Thymus (tissue), 14 donors: ENCODE results near the gene S1PR3. TPM values are rescaled to one million over a fixed set of nuclear protein-coding genes. Genes with fewer than 3 reads are reported as not detected.
"Not testable (repeated sequence)": the region's sequence is repeated elsewhere in the genome, so short reads cannot be mapped to it uniquely, and the experiment has no call there.

Experiments
- DNase-seq, 9 donors: peaks; one replicate each; pipeline ENCODE4 v3.0.0-alpha.2; 2013; ENCODE audit warnings: low spot score in 9 of 9, low read depth in 6 of 9, missing footprints in 1 of 9
- H3K27ac ChIP-seq, 2 donors: one replicate each; pipeline ENCODE4 v1.5.1; 2013; ENCODE audit warnings: control low read depth in 1 of 2, low read depth in 1 of 2, low read length in 1 of 2, mild to moderate bottlenecking in 1 of 2, moderate library complexity in 1 of 2
- H3K27me3 ChIP-seq, 2 donors: one replicate each; pipeline ENCODE4 v1.5.1; 2013; ENCODE audit warnings: low read length in 1 of 2; ENCODE audit not compliant: control insufficient read depth in 2 of 2, insufficient read depth in 1 of 2
- H3K36me3 ChIP-seq, 2 donors: one replicate each; pipeline ENCODE4 v1.5.1; 2013; ENCODE audit warnings: low read length in 1 of 2, mild to moderate bottlenecking in 1 of 2, moderate library complexity in 1 of 2; ENCODE audit not compliant: control insufficient read depth in 2 of 2, insufficient read depth in 2 of 2
- H3K4me1 ChIP-seq, 2 donors: one replicate each; pipeline ENCODE4 v1.5.1; 2013; ENCODE audit warnings: low read length in 2 of 2; ENCODE audit not compliant: control insufficient read depth in 2 of 2, insufficient read depth in 2 of 2
- H3K4me3 ChIP-seq, 2 donors: one replicate each; pipeline ENCODE4 v1.5.1; 2013; ENCODE audit warnings: low read length in 2 of 2, control low read depth in 1 of 2, mild to moderate bottlenecking in 1 of 2
- H3K9me3 ChIP-seq, 2 donors: one replicate each; pipeline ENCODE4 v1.5.1; 2013; ENCODE audit warnings: low read length in 1 of 2, mild to moderate bottlenecking in 1 of 2; ENCODE audit not compliant: control insufficient read depth in 2 of 2, insufficient read depth in 1 of 2
- WGBS: extraction: QIAGEN DNeasy Blood & Tissue Kit; methylation state at CpG from one replicate; pipeline ENCODE4 v1.1.7; 2013; 5-methylcytosine and 5-hydroxymethylcytosine counted together
- long read RNA-seq, 10 donors: transcript quantifications; one replicate each; lab custom pipeline, GENCODE V29; 2026
- polyA plus RNA-seq: library from polyadenylated mRNA; stranded (reverse); fragments of 200-250 nt; gene quantifications from one replicate; pipeline ENCODE4 v1.2.3, GENCODE V29; 2013
- total RNA-seq: library from RNA; stranded (reverse); fragments of 120-200 nt; gene quantifications from one replicate; pipeline ENCODE4 v1.2.4, GENCODE V29; 2013
- donor health status: healthy.

Gene S1PR3
- 5.9 TPM for total RNA-seq
- 4.7 TPM for polyA plus RNA-seq
- long read RNA-seq, donor 1, full-length matches to known transcripts = 5 of 5 reads
- long read RNA-seq, donor 1, partial matches to known transcripts = 0 of 5 reads
- long read RNA-seq, donor 1, other reads (novel, unspliced or antisense) = 0 of 5 reads
- long read RNA-seq, donor 2 = 0 reads
- long read RNA-seq, donor 3, full-length matches to known transcripts = 15 of 15 reads
- long read RNA-seq, donor 3, partial matches to known transcripts = 0 of 15 reads
- long read RNA-seq, donor 3, other reads (novel, unspliced or antisense) = 0 of 15 reads
- long read RNA-seq, donor 4, full-length matches to known transcripts = 9 of 9 reads
- long read RNA-seq, donor 4, partial matches to known transcripts = 0 of 9 reads
- long read RNA-seq, donor 4, other reads (novel, unspliced or antisense) = 0 of 9 reads
- long read RNA-seq, donor 5, full-length matches to known transcripts = 21 of 21 reads
- long read RNA-seq, donor 5, partial matches to known transcripts = 0 of 21 reads
- long read RNA-seq, donor 5, other reads (novel, unspliced or antisense) = 0 of 21 reads
- long read RNA-seq, donor 6, full-length matches to known transcripts = 10 of 10 reads
- long read RNA-seq, donor 6, partial matches to known transcripts = 0 of 10 reads
- long read RNA-seq, donor 6, other reads (novel, unspliced or antisense) = 0 of 10 reads
- long read RNA-seq, donor 7, full-length matches to known transcripts = 17 of 17 reads
- long read RNA-seq, donor 7, partial matches to known transcripts = 0 of 17 reads
- long read RNA-seq, donor 7, other reads (novel, unspliced or antisense) = 0 of 17 reads
- long read RNA-seq, donor 8, full-length matches to known transcripts = 4 of 4 reads
- long read RNA-seq, donor 8, partial matches to known transcripts = 0 of 4 reads
- long read RNA-seq, donor 8, other reads (novel, unspliced or antisense) = 0 of 4 reads
- long read RNA-seq, donor 9, full-length matches to known transcripts = 6 of 6 reads
- long read RNA-seq, donor 9, partial matches to known transcripts = 0 of 6 reads
- long read RNA-seq, donor 9, other reads (novel, unspliced or antisense) = 0 of 6 reads
- long read RNA-seq, donor 10, full-length matches to known transcripts = 14 of 14 reads
- long read RNA-seq, donor 10, partial matches to known transcripts = 0 of 14 reads
- long read RNA-seq, donor 10, other reads (novel, unspliced or antisense) = 0 of 14 reads

DNA sequence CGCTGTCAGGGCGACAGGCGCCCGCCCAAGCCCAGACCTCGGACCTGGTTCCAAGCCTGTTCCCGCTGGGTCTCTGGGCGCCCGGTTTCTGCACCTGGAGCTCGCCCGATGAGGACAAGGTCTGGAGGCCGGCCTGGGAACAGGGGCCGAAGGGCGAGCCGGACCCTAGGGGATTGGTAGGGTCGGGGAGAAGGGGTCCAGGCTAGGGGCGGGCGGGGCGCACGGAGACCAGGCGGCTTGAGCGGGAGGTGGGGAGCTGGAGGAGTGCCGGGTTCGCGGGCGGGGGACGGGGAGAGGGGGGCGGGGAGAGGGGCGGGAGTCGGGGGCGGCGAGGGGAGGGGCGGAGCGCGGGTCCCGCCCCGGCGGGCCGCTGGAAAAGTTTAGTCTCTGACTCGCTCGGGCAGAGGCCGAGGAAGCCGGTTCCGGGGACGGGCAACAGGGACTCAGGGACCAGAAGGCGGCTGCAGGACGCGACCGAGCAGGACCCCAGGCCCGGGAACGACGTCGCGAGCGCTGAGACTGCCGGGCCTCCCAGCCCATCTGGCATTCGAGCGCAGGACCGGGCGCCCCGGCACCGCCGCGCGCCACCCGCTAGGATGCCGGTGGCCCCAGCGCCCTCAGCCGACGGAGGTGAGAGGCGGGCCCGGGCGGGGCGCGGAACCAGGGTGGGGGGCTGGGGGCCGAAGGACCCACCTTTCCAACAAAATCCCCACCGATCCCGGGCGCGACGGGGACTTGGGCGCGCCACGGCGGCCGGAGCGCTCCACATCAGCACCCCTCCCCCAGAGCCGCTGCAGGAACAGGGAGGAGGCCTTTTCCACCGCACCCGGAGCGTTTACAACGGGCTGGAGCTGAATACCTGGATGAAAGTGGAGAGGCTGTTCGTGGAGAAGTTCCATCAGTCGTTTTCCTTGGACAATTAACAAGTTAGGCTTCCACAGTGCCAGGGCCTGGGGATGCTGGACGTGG is at the start of gene S1PR3:
Gene S1PR3 (plus strand): TSS at position 403 of the 969 bp plus-strand sequence. CDS start 9,733 bp downstream, outside the sequence.
- peak within 1 kb of the TSS in 1 of 2 donors; percentile 50 for H3K27ac ChIP-seq
- no peaks in the 10 kb centered on the region for H3K9me3 ChIP-seq
- peaks cover 32 to 41% of the 10 kb centered on the region in 2 donors for H3K4me1 ChIP-seq
- H3K4me3 ChIP-seq = peak within 1 kb of the TSS; percentile 64 to 84
- H3K36me3 ChIP-seq = peaks cover 12 to 23% of the 10 kb centered on the region in 2 donors
- peaks cover 0 to 33% of the 10 kb centered on the region in 2 donors for H3K27me3 ChIP-seq
- WGBS = 2% methylated on average over 93 of the region's 94 CpGs
- peak in 7 of 9 donors; percentile 48 to 79 (median 61) for DNase-seq

DNA sequence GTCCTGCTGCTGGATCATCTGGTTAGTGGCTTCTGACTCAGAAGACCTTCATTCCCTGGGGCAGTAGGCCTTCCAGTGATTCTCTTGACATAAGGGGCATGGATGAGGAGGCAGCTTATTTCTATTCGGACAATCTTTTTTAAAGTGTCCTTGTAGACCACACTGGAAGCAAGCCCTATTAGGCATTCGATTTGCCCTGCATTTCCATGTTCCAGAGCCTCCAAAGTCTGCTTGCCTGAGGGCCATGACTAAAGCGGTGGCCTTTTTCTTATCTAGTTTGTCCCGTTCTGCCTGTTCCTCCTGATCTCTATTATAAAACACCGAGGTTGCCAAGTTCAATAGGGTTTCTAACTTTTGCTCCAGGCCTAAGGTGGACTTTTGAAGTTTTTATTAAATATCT is 49.7 kb upstream of the S1PR3 start:
- not testable (repeated sequence) for H3K27me3 ChIP-seq, DNase-seq, H3K4me3 ChIP-seq, H3K9me3 ChIP-seq, H3K36me3 ChIP-seq, H3K4me1 ChIP-seq, H3K27ac ChIP-seq
- 93% methylated on average over 5 of the region's 5 CpGs for WGBS

DNA sequence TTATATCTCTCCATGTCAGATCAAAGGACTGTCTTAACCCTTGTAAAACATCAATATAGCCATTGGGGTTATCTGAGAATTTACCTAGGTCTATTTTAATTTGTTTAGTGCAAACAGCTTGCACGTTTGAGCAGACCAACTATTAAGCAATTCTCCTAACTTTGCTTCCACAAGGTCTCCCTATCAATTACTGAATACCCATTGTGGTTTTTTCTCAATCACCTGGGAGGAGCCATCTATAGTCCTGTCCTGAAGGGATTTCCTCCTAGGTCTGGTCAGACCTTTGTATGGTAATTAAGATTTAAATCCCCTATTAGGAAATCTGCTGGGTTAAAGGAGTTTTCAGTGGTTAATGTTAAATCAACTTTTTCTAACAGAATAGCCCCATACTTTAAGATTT is 48.9 kb upstream of the S1PR3 start:
- Histone ChIP-seq H3K27ac (no peak overlapping the region), H3K4me1 (peaks cover 0 to 3% of the 10 kb centered on the region in 2 donors), H3K4me3 (no peak overlapping the region), H3K36me3 (no peaks in the 10 kb centered on the region), H3K27me3 (no peaks in the 10 kb centered on the region), H3K9me3 (no peaks in the 10 kb centered on the region)
- WGBS = 78% methylated on average over 1 of the region's 1 CpG
- DNase-seq = no peak

DNA sequence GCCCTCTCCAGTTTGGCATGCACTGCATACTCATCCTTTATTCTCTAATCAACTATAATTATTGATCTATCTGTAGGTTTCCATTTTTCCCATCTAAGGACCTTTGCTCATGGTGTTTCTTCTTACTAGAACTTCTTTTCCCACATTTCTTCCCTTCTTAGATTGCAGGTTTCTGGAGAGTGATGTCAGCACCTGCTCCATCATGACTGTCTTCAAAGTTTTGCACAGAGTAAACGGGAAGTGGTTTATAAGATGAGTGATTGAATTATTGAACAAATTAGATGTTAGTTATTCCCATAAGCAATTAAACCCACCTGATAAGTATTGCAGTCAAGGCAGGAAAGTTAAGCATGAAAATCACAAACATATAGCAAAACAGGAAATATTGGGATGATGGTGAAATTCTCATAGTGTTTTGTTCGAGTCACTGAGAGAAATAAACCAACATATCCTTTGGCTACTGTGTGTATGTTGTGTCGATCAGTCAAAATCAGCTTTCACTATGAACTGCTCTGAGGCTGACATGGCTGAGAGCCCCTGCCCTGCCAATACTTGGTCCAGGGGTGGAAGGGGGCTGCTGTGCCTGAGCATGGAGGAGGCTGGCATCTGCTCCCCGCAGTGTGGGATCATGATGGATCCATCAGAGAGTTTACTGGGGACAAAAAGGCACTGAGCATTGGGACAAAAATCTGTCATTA is 45.5 kb upstream of the S1PR3 start:
- H3K9me3 ChIP-seq = no peaks in the 10 kb centered on the region
- peaks cover 0 to 5% of the 10 kb centered on the region in 2 donors for H3K27me3 ChIP-seq
- H3K36me3 ChIP-seq = no peaks in the 10 kb centered on the region
- DNase-seq = no peak
- peaks cover 3 to 6% of the 10 kb centered on the region in 2 donors for H3K4me1 ChIP-seq
- 78% methylated on average over 4 of the region's 4 CpGs for WGBS
- no peak overlapping the region for H3K27ac ChIP-seq
- no peak overlapping the region for H3K4me3 ChIP-seq

DNA sequence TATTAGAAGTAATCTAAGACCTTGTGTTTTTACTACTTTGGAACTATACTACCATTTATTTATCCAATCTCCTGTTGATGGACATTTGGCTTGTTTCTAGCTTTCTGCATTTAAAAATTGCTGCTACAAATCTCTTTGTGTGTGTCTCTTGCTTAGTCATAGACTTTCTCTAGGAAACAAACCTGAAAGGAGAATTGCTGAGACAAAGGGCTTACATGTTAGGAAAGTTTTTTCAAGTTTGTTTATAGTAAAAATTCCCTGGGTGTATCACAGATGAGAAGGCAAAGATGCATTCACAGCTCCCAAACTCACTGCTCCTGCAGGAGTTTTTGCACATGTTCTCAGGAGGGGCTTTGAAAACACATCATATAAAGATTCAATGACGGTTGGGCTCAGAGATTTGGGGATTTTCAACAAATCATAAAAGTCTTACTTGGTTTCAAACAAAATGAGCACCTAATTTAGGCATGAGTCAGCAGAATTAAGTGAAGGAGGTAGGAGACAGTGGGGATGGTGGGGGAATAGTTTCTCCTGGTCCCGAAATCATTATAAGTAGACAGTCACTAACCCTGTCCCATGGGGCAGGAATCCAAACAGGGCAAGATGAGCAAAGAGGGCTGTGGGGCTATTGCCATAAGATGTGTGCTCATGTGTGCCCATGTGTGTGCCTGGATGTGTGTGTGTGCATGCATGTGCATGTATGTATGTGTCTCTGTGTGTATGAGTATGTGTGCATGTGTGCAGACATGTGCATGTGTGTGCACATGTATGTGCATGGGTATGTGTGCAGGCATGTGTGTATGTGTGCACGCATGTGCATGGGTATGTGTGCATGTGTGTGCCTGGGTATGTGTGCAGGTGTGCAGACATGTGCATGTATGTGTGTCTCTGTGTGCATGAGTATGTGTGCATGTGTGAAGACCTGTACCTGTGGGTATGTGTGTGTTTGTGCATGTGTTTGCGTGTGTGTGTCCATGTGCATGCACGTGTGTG is 43.4 kb upstream of the S1PR3 start:
- H3K9me3 ChIP-seq = no peaks in the 10 kb centered on the region
- no peak for DNase-seq
- H3K4me1 ChIP-seq = peaks cover 3 to 7% of the 10 kb centered on the region in 2 donors
- H3K27ac ChIP-seq = no peak overlapping the region
- H3K27me3 ChIP-seq = peaks cover 0 to 5% of the 10 kb centered on the region in 2 donors
- 96% methylated on average over 5 of the region's 5 CpGs for WGBS
- H3K4me3 ChIP-seq = no peak overlapping the region
- no peaks in the 10 kb centered on the region for H3K36me3 ChIP-seq

DNA sequence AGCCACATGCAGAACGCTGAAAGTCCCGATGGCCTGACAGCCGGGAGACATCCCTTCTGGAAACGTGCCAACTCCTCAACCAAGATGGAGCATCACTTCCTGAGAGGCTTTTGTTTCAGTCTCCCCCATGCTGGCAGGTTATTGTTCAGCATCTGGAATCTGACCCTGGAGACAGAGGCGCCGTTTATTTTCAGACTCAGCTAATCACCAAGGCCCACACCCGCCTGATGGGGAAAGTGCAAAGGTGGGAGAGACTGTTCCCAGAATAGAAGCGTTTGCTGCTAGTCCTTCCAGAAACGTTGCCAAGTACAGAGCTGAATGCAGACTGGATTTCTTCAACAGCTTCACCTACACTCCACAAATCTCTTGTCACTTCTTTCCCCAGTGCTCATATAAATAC is 41.8 kb upstream of the S1PR3 start:
- peaks cover 12 to 20% of the 10 kb centered on the region in 2 donors for H3K4me1 ChIP-seq

DNA sequence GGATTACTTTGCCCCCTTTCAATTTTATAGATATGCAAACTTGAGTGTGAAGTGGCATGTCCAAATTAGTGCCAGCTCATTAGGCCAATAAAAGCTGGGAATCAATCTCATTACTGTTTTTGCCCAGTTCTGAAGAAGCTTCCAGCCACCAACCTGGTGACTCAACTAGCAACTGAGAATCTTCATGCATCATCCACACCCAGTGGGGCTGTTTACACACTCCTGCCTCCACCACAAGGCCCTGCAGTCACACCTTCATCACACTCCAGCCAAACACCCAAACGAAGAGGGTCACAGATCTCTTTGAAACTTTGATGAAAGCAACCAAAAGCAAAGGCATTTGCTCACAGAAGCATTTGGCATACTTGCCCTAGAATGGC is 41.3 kb upstream of the S1PR3 start:
- Histone ChIP-seq H3K9me3 (no peaks in the 10 kb centered on the region), H3K27ac (no peak overlapping the region), H3K27me3 (peaks cover 0 to 5% of the 10 kb centered on the region in 2 donors), H3K4me3 (no peak overlapping the region), H3K36me3 (no peaks in the 10 kb centered on the region), H3K4me1 (peaks cover 13 to 25% of the 10 kb centered on the region in 2 donors)
- 23% methylated on average over 1 of the region's 1 CpG for WGBS
- DNase-seq = no peak

More for the DNA sequence above, 41.8 kb upstream of the S1PR3 start:
- no peak overlapping the region for H3K27ac ChIP-seq
- no peak overlapping the region for H3K4me3 ChIP-seq
- DNase-seq = no peak
- peaks cover 0 to 5% of the 10 kb centered on the region in 2 donors for H3K27me3 ChIP-seq
- H3K36me3 ChIP-seq = no peaks in the 10 kb centered on the region
- no peaks in the 10 kb centered on the region for H3K9me3 ChIP-seq
- 46% methylated on average over 9 of the region's 9 CpGs for WGBS
